H9 (cell line): ENCODE data around the gene GATA5. TPM values are rescaled to one million over a fixed set of nuclear protein-coding genes. Genes with fewer than 3 reads are reported as not detected.

ENCODE experiments used
- DNase-seq: peaks from one replicate; pipeline ENCODE4 v3.0.0-alpha.2; 2017
- H2AFZ ChIP-seq: one replicate; pipeline ENCODE4 v1.6.1; 2013; ENCODE audit warnings: mild to moderate bottlenecking, low read length, control low read depth, moderate library complexity
- H2AK5ac ChIP-seq: 2 replicates; pipeline ENCODE4 v1.6.1; 2013; ENCODE audit warnings: low read length, control low read depth, mixed read lengths; ENCODE audit not compliant: insufficient read length
- H2BK120ac ChIP-seq: one replicate; pipeline ENCODE4 v1.6.1; 2013; ENCODE audit warnings: low read depth, mild to moderate bottlenecking, low read length, control low read depth, inconsistent platforms; ENCODE audit not compliant: poor library complexity, severe bottlenecking
- H2BK12ac ChIP-seq: 2 replicates; pipeline ENCODE4 v1.6.1; 2013; ENCODE audit warnings: low read length, control low read depth, mixed read lengths, low read depth; ENCODE audit not compliant: insufficient read length
- H2BK15ac ChIP-seq: 2 replicates; pipeline ENCODE4 v1.6.1; 2013; ENCODE audit warnings: low read depth, low read length, control low read depth
- H2BK20ac ChIP-seq: one replicate; pipeline ENCODE4 v1.6.1; 2013; ENCODE audit warnings: low read depth, mild to moderate bottlenecking, low read length, control low read depth, inconsistent platforms; ENCODE audit not compliant: poor library complexity, severe bottlenecking
- H2BK5ac ChIP-seq: 2 replicates; pipeline ENCODE4 v1.6.1; 2013; ENCODE audit warnings: low read length, control low read depth, mixed read lengths; ENCODE audit not compliant: insufficient read length
- H3K14ac ChIP-seq: 2 replicates; pipeline ENCODE4 v1.6.1; 2013; ENCODE audit warnings: low read length, control low read depth; ENCODE audit not compliant: insufficient read depth
- H3K18ac ChIP-seq: 2 replicates; pipeline ENCODE4 v1.6.1; 2013; ENCODE audit warnings: low read depth, mild to moderate bottlenecking, mixed read lengths, low read length, control low read depth; ENCODE audit not compliant: insufficient read length
- H3K23ac ChIP-seq: 2 replicates; pipeline ENCODE4 v1.6.1; 2013; ENCODE audit warnings: low read length, control low read depth, mixed read lengths, low read depth; ENCODE audit not compliant: insufficient read length
- H3K23me2 ChIP-seq: 2 replicates; pipeline ENCODE4 v1.6.1; 2013; ENCODE audit warnings: low read depth, mild to moderate bottlenecking, mixed read lengths, low read length, control low read depth; ENCODE audit not compliant: insufficient read length, poor library complexity, severe bottlenecking
- H3K27ac ChIP-seq: 2 replicates; pipeline ENCODE4 v1.5.1; 2013; ENCODE audit warnings: low read length, control low read depth, mixed read lengths, low read depth; ENCODE audit not compliant: insufficient read length
- H3K27me3 ChIP-seq: 2 replicates; pipeline ENCODE4 v1.6.1; 2013; ENCODE audit warnings: low read length, control low read depth, inconsistent platforms; ENCODE audit not compliant: insufficient read depth
- H3K4ac ChIP-seq: 2 replicates; pipeline ENCODE4 v1.6.1; 2013; ENCODE audit warnings: low read depth, mild to moderate bottlenecking, control low read depth, inconsistent platforms, low read length, moderate library complexity
- H3K4me1 ChIP-seq: 2 replicates; pipeline ENCODE4 v1.6.1; 2013; ENCODE audit warnings: low read length, control low read depth, inconsistent platforms; ENCODE audit not compliant: insufficient read depth
- H3K4me2 ChIP-seq: 2 replicates; pipeline ENCODE4 v1.6.1; 2013; ENCODE audit warnings: low read length, control low read depth, mixed read lengths; ENCODE audit not compliant: insufficient read length, insufficient read depth
- H3K56ac ChIP-seq: 2 replicates; pipeline ENCODE4 v1.6.1; 2013; ENCODE audit warnings: low read depth, mild to moderate bottlenecking, mixed read lengths, low read length, control low read depth; ENCODE audit not compliant: insufficient read length
- H3K79me1 ChIP-seq: 2 replicates; pipeline ENCODE4 v1.6.1; 2013; ENCODE audit warnings: low read depth, mild to moderate bottlenecking, moderate library complexity, low read length, control low read depth, inconsistent platforms; ENCODE audit not compliant: insufficient read depth, poor library complexity, severe bottlenecking
- H3K79me2 ChIP-seq: 2 replicates; pipeline ENCODE4 v1.6.1; 2013; ENCODE audit warnings: low read length, control low read depth, inconsistent platforms; ENCODE audit not compliant: insufficient read depth
- H3K9ac ChIP-seq: 2 replicates; pipeline ENCODE4 v1.6.1; 2013; ENCODE audit warnings: low read length, control low read depth, mixed read lengths; ENCODE audit not compliant: insufficient read length; ENCODE audit errors: extremely low read depth
- H3K9me3 ChIP-seq: one replicate; pipeline ENCODE4 v1.6.1; 2013; ENCODE audit warnings: low read depth, low read length, inconsistent platforms; ENCODE audit not compliant: control insufficient read depth
- H3T11ph ChIP-seq: one replicate; pipeline ENCODE4 v1.6.1; 2013; ENCODE audit warnings: mild to moderate bottlenecking, low read length, control low read depth, inconsistent platforms
- H4K20me1 ChIP-seq: one replicate; pipeline ENCODE4 v1.6.1; 2013; ENCODE audit not compliant: control insufficient read depth, insufficient read length, insufficient read depth
- H4K5ac ChIP-seq: 2 replicates; pipeline ENCODE4 v1.6.1; 2013; ENCODE audit warnings: low read depth, mild to moderate bottlenecking, mixed read lengths, low read length, control low read depth; ENCODE audit not compliant: insufficient read length
- H4K8ac ChIP-seq: replicated peaks from 2 replicates; pipeline ENCODE4 v1.6.1; 2013; ENCODE audit warnings: low read length, control low read depth, mixed read lengths, low read depth; ENCODE audit not compliant: insufficient read length
- H4K91ac ChIP-seq: 2 replicates; pipeline ENCODE4 v1.6.1; 2013; ENCODE audit warnings: low read depth, mild to moderate bottlenecking, moderate library complexity, mixed read lengths, low read length, control low read depth; ENCODE audit not compliant: insufficient read length
- H3K27ac Mint-ChIP-seq, 3 experiments: 2 replicates in 2 of 3; 3 replicates in 1 of 3; pipeline ENCODE4 v1.8.0; 2020 to 2021; ENCODE audit warnings: mixed read lengths in 3 of 3, mild to moderate bottlenecking in 1 of 3, moderate library complexity in 1 of 3
- H3K27me3 Mint-ChIP-seq: 2 replicates; pipeline ENCODE4 v1.8.0; 2021; ENCODE audit warnings: low read depth, mild to moderate bottlenecking, moderate library complexity, mixed read lengths
- H3K36me3 Mint-ChIP-seq, 3 experiments: 2 replicates in 2 of 3; 3 replicates in 1 of 3; pipeline ENCODE4 v1.8.0; 2020 to 2021; ENCODE audit warnings: low read depth in 3 of 3, mixed read lengths in 3 of 3; ENCODE audit not compliant: insufficient read depth in 1 of 3
- H3K4me1 Mint-ChIP-seq, 2 experiments: 2 replicates each; pipeline ENCODE4 v1.8.0; 2020; ENCODE audit warnings: mixed read lengths in 2 of 2
- H3K4me3 Mint-ChIP-seq, 2 experiments: 2 replicates in 1 of 2; 3 replicates in 1 of 2; pipeline ENCODE4 v1.8.0; 2020 to 2021; ENCODE audit warnings: mild to moderate bottlenecking in 2 of 2, mixed read lengths in 2 of 2, moderate library complexity in 1 of 2
- H3K9me3 Mint-ChIP-seq, 2 experiments: 2 replicates in 1 of 2; 3 replicates in 1 of 2; pipeline ENCODE4 v1.8.0; 2020; ENCODE audit warnings: mild to moderate bottlenecking in 2 of 2, mixed read lengths in 2 of 2, moderate library complexity in 1 of 2
- WGBS: extraction: QIAGEN DNeasy Blood & Tissue Kit; methylation state at CpG from one replicate; pipeline ENCODE4 v1.1.7; 2013; ENCODE audit warnings: missing lambda C conversion rate, low lambda C conversion rate, mixed read lengths; ENCODE audit not compliant: insufficient read length; ENCODE audit errors: extremely low coverage; 5-methylcytosine and 5-hydroxymethylcytosine counted together
- total RNA-seq: library from RNA; stranded (reverse); gene quantifications from 2 replicates; pipeline ENCODE4 v1.2.1, GENCODE V29; 2021
- TF ChIP-seq, protein P1 (sequence below): fragments of 200-600 bp; sonication (generic); conservative IDR thresholded peaks from 3 replicates; pipeline ENCODE4 v1.8.0; 2021; ENCODE audit warnings: antibody characterized with exemption, mild to moderate bottlenecking

The GATA5 gene
- total RNA-seq, 1 experiment from 2014 or later = 0.24 TPM

DNA sequence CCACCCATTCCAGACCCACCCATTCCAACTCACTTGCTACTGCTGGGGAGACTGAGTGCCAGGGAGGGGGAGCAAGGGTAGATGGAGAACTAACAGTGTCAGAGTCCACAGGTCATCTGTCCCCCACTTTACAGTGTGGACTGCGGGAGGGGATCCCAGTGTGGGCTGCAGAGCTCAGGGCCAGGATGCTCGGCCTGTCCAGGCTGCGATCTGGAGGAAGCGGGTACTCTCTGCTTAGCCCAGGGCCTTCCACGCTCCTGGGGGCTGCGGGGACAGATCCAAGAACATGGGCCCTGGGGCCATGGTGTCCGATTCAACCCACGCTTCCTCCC is 14.1 kb upstream of the GATA5 start:
- Mint-ChIP-seq H3K9me3 (no peaks in the 10 kb centered on the region; a peak in 1 of 5 replicates), H3K36me3 (no peaks in the 10 kb centered on the region), H3K27me3 (peaks cover 40% of the 10 kb centered on the region), H3K4me1 (peaks cover 4 to 26% of the 10 kb centered on the region in 2 experiments; a peak in 3 of 4 replicates), H3K4me3 (no peak overlapping the region), H3K27ac (no peak overlapping the region)
- TF ChIP-seq, protein P1, sequence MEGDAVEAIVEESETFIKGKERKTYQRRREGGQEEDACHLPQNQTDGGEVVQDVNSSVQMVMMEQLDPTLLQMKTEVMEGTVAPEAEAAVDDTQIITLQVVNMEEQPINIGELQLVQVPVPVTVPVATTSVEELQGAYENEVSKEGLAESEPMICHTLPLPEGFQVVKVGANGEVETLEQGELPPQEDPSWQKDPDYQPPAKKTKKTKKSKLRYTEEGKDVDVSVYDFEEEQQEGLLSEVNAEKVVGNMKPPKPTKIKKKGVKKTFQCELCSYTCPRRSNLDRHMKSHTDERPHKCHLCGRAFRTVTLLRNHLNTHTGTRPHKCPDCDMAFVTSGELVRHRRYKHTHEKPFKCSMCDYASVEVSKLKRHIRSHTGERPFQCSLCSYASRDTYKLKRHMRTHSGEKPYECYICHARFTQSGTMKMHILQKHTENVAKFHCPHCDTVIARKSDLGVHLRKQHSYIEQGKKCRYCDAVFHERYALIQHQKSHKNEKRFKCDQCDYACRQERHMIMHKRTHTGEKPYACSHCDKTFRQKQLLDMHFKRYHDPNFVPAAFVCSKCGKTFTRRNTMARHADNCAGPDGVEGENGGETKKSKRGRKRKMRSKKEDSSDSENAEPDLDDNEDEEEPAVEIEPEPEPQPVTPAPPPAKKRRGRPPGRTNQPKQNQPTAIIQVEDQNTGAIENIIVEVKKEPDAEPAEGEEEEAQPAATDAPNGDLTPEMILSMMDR = no peak
- H4K8ac ChIP-seq = no peak overlapping the region
- no peak overlapping the region for H2AFZ ChIP-seq
- no peak overlapping the region for H3K9ac ChIP-seq
- H3K56ac ChIP-seq = no peak overlapping the region
- WGBS = no CpG with 5 or more reads among the region's 8 CpGs
- no peaks in the 10 kb centered on the region for H3K9me3 ChIP-seq
- H3K4me1 ChIP-seq = no peaks in the 10 kb centered on the region
- H3K4ac ChIP-seq = no peak overlapping the region
- H3K23ac ChIP-seq = no peak overlapping the region
- H2BK12ac ChIP-seq = no peak overlapping the region
- DNase-seq = no peak
- H3K23me2 ChIP-seq = no peaks in the 10 kb centered on the region
- no peak overlapping the region for H2BK15ac ChIP-seq
- no peak overlapping the region for H2BK20ac ChIP-seq
- H3T11ph ChIP-seq = no peak overlapping the region
- no peak overlapping the region for H2AK5ac ChIP-seq
- no peak overlapping the region for H3K18ac ChIP-seq
- H4K20me1 ChIP-seq = no peaks in the 10 kb centered on the region
- no peak overlapping the region for H3K4me2 ChIP-seq
- H3K27ac ChIP-seq = no peak overlapping the region
- H2BK5ac ChIP-seq = no peak overlapping the region
- H2BK120ac ChIP-seq = no peak overlapping the region
- H3K14ac ChIP-seq = no peak overlapping the region
- H4K91ac ChIP-seq = no peak overlapping the region
- H3K27me3 ChIP-seq = no peaks in the 10 kb centered on the region; the same call in 1 of the 2 replicates
- no peaks in the 10 kb centered on the region for H3K79me1 ChIP-seq
- H4K5ac ChIP-seq = no peak overlapping the region
- H3K79me2 ChIP-seq = no peaks in the 10 kb centered on the region
